Measurements from ENCODE around the gene EEF1G.
"Not testable (repeated sequence)": the region's sequence is repeated elsewhere in the genome, so short reads cannot be mapped to it uniquely, and the experiment has no call there.

The EEF1G gene

DNA sequence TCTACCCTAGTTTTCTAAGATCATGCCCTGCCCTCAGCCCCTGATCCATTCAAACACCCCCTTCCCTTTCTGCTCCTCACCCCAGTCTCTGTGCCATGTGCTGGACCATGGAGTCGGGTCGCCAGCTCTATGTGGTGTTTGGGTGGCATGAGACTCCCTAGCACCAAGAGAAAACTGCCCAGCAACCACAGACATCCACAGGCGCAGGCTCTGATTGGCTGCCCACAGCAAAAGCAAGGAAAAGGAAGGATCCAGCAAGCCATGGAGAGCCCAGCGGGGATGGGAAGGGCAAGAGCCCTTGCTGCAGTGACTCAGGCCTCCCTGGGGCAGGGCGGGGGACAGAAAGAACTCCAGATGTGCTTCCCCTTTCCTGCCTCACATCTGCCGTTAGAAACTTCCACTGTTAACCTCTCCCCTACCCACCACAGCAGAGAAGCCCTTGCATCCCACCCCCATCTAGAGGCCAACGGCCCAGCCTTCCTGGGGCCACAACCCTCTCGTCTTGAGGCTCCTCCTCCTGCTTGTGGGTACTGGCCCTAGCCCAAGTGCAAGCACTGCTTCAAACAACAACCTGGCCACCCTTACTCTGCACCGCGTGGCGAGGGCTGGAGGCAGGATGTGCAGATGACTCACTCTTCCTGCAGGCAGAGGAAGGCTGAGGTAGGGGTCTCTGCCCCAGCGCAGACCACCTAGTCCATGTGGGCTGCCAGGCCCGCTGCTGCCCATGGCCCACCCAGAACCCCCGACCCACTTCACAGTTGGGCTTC, 17.4 kb downstream of the EEF1G start:
- DNase-seq (ENCODE audit: low read depth) = peak; percentile 70
- peak overlapping the region; percentile 5 for H3K4me3 ChIP-seq (ENCODE audit: low read depth, low read length)
- TF ChIP-seq, protein P1, sequence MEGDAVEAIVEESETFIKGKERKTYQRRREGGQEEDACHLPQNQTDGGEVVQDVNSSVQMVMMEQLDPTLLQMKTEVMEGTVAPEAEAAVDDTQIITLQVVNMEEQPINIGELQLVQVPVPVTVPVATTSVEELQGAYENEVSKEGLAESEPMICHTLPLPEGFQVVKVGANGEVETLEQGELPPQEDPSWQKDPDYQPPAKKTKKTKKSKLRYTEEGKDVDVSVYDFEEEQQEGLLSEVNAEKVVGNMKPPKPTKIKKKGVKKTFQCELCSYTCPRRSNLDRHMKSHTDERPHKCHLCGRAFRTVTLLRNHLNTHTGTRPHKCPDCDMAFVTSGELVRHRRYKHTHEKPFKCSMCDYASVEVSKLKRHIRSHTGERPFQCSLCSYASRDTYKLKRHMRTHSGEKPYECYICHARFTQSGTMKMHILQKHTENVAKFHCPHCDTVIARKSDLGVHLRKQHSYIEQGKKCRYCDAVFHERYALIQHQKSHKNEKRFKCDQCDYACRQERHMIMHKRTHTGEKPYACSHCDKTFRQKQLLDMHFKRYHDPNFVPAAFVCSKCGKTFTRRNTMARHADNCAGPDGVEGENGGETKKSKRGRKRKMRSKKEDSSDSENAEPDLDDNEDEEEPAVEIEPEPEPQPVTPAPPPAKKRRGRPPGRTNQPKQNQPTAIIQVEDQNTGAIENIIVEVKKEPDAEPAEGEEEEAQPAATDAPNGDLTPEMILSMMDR (IDR thresholded peaks at IDR 0.05; ENCODE audit: low read depth, low read length, missing control alignments) = no peak

DNA sequence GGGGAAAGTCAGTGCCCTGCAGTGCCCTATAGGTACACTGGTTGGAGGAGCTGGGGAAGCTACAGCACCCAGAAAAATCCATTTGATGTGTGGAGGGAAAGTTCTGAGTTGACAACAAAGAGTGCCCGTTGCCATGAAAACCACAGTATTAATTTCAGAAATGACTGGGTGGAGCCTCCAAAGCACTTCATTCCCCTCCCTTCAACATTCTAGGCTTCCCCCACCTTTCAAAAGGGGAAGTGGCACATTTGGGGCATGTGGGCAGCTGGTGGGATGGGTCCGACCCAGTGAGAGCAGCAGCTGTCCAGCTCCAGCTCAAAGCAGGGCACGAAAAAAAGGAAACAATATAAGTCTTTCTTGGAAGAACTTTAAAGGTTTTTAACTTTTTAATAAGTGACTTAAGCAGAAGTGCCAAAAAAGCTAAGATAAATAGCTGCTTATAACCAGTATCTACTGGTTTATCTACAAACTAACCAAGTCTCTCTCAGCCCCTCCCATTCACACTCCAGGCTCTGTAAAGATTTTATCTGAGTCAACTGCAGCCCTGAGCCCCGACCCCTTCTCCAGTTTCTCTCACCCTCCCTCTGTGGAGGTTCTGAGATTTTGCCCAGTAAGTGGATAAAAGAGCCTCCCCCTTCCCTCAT, 18.1 kb downstream of the EEF1G start:
- peak; percentile 80 for DNase-seq (ENCODE audit: low read depth)
- H3K4me3 ChIP-seq (ENCODE audit: low read depth, low read length) = peak overlapping the region; percentile 5
- TF ChIP-seq, protein P1 (IDR thresholded peaks at IDR 0.05; ENCODE audit: low read depth, low read length, missing control alignments) = no peak

DNA sequence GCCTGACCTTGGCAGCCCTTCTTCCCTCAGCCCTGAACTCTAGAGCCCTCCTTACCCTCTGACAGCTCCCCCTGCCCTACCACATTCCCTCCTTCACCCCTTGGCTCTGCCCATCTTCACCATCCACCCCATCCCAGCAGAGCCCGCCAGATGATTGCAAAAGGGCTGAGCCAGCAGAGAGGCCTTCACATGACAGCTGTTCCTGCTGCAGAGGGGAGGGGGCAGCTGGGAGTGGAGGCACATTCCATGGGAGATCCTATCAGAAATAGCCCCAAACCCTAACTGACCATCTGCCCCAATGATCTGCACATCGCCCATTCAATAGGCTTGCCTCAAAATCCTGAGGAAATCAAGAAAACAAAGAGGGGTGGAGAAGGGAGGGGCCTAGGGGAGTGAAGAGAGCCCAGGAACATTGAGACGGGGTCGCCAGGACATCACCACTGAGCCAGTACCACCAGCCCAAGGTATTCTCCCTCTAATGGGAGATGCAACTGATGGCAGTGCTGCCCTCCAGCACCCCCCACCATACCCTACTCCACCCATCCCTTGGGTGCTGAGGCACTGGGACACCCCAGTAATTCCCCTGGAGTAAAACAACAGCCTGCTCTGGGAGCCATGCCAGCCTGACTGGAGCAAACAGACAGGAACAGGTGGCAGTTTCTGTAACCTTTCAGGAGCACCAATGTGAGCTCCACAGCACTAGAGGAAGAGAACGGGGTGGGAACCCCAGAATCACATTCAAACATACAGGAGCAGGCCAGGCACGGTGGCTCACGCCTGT, 19.1 kb downstream of the EEF1G start:
- no peak for DNase-seq (ENCODE audit: low read depth)
- TF ChIP-seq, protein P1 (IDR thresholded peaks at IDR 0.05; ENCODE audit: low read depth, low read length, missing control alignments) = no peak
- H3K4me3 ChIP-seq (ENCODE audit: low read depth, low read length) = no peak overlapping the region

DNA sequence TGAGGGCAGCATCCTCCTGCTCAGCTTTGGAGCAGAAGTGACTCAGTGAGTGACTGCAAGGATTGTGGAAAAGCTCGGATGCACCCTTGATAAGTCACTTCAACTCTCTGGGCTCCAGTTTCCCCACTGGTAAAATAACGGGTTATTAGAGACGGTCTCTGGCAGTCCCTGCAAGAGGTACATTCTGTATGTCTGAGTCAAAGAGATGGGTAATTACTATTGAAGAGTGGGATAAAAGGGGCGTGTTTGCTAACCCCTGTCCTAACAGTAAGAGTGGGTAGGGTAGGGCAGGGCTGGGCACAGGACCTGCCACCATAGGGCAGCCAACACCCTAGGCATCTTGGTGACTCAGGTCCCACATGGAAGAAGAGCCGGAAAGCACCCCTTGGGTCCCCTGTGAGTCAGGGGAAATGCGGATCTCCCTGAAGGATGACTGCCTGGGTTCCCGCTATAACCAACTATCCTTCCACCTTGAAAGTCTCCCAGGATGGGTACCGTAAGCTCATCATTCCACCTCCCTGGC, 19.8 kb downstream of the EEF1G start:
- no peak overlapping the region for H3K4me3 ChIP-seq (ENCODE audit: low read depth, low read length)
- DNase-seq (ENCODE audit: low read depth) = no peak
- TF ChIP-seq, protein P1 (IDR thresholded peaks at IDR 0.05; ENCODE audit: low read depth, low read length, missing control alignments) = no peak

DNA sequence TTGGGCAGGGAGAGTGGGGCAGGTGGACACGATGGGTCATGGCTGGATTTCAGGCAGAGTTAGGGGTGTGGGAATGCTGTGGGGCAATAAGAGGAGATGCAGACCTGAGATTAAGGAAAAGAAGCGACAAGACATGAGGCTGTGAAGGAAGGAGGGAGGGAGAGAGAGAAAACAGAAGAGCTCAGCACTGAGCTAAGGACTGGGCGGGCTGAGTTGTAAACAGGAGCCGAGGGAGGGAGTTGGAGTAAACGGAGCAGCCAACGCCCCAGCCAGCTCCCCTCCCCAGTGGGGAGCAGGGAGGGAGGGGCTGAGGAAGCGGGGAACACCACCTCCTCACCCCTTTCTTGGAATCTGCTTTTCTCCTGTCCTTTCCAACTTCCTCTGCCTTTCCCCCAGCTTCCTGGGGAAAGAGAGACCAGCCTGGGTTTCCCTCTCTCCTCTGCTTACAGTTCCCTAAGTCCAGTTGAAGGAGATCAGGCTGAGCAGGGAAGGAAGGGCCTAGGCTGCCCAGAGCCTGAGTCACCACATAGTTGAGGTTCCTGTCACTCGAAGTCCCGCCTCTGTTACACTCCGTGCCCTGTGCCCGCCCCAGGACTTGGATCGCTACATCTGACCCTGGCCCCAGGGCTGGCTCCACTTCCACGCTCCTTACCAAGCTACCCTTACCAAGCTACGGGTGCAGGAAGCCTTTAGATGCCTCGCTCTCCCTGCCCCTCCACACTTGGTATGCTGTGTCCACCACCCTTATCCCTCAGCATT, 20.4 kb downstream of the EEF1G start:
- DNase-seq (ENCODE audit: low read depth) = no peak
- TF ChIP-seq, protein P1 (IDR thresholded peaks at IDR 0.05; ENCODE audit: low read depth, low read length, missing control alignments) = no peak

DNA sequence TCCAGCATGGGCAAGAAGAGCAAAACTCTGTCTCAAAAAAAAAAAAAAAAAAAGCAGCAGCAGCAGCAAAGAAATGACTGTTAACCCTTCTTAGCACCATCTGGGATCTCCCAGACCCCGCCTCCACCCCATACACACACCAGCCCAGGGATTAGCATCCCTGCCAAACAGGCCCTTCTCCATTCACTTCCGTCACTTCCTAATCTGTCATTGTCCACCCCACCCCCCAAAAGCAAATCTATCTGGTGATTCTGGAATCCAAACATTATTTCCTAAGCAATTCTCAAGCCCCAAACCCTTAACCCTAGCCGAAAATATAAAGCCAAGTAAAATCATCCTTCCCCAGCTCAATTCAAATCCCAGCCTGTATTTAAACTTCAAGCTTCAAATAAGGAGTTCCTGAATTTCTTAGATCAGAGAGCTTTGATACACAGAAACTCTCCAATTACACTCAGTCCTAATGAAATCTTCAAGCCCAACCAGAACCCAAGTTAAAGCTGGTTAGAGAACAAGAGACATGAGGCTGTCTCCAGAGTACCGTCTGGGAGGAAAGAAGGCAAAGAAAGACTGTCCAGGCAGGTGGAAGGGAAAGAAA, 21.1 kb downstream of the EEF1G start:
- H3K4me3 ChIP-seq (ENCODE audit: low read depth, low read length) = no peak overlapping the region

More for the DNA sequence above, 20.4 kb downstream of the EEF1G start:
- no peak overlapping the region for H3K4me3 ChIP-seq (ENCODE audit: low read depth, low read length)

DNA sequence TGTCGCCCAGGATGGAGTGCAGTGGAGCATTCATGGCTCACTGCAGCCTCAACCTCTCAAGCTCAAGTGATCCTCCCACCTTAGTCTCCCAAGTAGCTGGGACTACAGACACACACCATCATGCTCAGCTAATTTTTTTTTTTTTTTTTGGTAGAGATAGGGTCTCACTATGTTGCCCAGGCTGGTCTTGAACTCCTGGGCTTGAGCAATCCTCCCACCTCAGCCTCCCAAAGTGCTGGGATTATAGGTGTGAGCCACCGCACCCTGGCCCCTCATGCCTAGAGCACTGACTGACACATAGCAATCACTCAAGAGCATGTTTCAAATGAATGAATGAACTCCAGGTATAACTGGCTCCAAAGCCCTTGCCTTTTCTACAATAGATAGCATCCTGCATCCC, 23.2 kb downstream of the EEF1G start:
- H3K4me3 ChIP-seq (ENCODE audit: low read depth, low read length); DNase-seq (ENCODE audit: low read depth): not testable (repeated sequence)

More for the DNA sequence above, 21.1 kb downstream of the EEF1G start:
- TF ChIP-seq, protein P1 (IDR thresholded peaks at IDR 0.05; ENCODE audit: low read depth, low read length, missing control alignments) = no peak
- no peak for DNase-seq (ENCODE audit: low read depth)

Measured in GM12864 (cell line).